Loucy (cell line): Measurements from ENCODE around the gene GABARAPL2.

Experiments used
- EZH2phosphoT487 ChIP-seq: fragments of 200-600 bp; IDR thresholded peaks from 2 replicates; pipeline ENCODE4 v1.6.1; 2018; ENCODE audit warnings: antibody characterized with exemption, mild to moderate bottlenecking, moderate library complexity, borderline replicate concordance
- TF ChIP-seq, protein P1 (sequence below): fragments of 200-600 bp; sonication (generic); conservative IDR thresholded peaks from 2 replicates; pipeline ENCODE4 v1.5.1; 2014; ENCODE audit warnings: mild to moderate bottlenecking, antibody characterized with exemption, low read length

- TF ChIP-seq, protein P1, sequence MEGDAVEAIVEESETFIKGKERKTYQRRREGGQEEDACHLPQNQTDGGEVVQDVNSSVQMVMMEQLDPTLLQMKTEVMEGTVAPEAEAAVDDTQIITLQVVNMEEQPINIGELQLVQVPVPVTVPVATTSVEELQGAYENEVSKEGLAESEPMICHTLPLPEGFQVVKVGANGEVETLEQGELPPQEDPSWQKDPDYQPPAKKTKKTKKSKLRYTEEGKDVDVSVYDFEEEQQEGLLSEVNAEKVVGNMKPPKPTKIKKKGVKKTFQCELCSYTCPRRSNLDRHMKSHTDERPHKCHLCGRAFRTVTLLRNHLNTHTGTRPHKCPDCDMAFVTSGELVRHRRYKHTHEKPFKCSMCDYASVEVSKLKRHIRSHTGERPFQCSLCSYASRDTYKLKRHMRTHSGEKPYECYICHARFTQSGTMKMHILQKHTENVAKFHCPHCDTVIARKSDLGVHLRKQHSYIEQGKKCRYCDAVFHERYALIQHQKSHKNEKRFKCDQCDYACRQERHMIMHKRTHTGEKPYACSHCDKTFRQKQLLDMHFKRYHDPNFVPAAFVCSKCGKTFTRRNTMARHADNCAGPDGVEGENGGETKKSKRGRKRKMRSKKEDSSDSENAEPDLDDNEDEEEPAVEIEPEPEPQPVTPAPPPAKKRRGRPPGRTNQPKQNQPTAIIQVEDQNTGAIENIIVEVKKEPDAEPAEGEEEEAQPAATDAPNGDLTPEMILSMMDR = no peak
- TF ChIP-seq EZH2phosphoT487 = no peak
Observed at GRCh38 chr16:75519175-75519574, 47.0 kb upstream of the GABARAPL2 start.
